Left hindlimb (tissue), 1 donor: ENCODE measurements around the gene PARD3.
"Not testable (repeated sequence)": the region's sequence is repeated elsewhere in the genome, so short reads cannot be mapped to it uniquely, and the experiment has no call there.

ENCODE experiments used
- DNase-seq: peaks from one replicate; pipeline ENCODE4 v3.0.0-alpha.2; 2018

PARD3 gene

DNA sequence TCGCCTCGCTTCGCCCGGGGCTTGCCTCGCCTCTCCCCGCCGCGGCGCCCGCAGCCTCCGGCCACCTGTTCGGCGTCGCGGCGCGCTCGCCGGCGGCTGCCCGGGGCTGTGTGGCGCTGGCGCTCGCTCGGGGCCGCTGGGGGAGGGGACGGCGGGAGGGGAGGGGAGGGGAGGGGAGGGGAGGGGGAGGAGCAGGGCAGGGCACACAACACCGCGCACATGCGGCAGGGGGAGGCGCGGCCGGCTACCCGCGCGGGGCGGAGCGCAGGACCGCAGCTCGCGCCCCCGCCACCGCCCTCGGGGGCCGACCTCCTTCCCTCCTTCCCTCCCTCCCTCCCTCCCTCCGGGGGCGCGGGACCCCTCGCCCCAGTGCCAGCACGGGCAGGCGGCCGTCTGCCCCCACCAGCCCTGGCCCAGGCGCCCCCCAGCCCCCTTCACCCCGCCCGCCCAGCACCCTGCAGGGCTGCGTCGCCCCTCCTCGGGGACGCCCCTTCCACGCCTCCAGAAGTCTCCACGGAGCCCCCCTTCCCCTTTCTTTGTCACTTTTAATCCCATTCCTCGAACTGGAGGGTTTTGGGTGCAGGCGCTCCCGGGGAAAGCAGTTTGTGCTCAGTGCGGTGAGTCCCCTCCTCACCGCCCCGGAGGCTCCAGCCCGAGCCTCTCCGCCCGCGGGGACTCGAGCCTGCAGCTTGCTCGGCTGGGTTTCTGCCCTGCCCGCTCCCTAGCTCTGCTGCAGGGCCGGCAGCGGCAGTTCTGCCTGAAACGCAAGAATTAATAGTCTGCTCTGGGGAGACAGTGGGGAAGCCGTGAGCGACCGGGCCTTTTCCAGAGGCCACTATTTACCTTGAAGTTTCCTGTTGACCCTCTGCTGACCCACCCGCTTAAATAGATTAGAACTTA, at the start of gene PARD3:
TSS of gene PARD3 (minus strand) at position 112 of the 900 bp plus-strand sequence. CDS start 301 bp downstream, outside the sequence.
- DNase-seq = peak; percentile 87

DNA sequence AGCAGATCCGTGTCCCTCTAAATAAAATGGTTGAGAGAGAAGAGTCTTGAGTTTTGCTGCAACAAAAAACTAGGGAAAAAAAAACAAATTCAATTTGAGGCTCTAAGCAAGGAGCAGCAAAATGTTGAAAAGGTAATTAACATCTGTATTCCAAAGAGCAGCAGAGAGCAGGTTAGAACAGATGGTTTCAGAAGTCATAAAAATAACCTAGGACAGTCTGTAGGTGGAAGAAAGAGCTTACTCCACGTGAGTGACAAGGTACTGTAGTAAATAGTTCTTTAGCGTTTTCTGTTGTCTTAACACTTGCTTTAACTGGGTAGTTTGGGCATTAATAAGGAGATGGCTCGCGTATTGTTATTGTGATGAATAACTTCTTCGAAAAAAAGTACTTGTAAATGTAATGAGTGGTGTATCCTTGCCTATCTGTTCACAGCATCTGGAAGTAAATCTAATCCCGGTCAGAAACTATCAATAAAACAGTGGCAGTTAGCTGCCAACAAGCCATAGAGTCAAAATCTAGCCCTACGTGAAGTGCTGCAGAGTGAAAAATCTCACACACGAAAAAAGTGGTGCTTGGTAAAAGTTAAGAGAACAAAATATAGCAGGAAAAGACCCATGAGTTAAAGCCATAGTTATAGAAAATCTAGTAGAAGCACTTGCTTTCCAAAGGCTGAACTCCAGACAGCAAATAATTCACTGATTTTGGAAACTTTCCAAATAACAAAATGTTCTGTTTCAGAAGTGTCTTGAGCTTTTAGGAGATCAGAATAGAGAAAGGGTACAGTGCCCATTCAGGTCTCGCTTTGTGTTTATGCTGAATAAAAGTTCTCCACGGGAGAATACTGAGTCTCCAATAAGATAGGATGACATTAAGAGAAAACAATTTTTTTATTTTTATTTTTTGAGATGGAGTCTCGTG, 49.3 kb upstream of the PARD3 start:
- no peak for DNase-seq

DNA sequence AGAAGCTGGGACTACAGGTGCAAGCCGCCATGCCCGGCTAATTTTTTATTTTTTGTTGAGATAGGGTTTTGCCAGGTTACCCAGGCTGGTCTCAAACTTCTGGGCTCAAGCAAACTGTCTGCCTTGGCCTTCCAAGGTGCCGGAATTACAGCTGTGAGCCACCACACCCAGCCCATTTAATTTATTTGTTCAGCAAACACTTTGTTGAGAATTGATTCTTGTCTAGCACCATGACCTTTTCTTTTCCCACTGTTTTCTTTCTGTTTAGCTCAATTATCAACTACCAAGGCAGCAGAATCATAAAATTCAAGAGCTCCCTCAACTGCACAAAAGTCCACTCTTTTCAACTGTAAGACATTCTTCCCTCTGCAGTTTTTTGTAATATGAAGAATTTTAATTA, 47.8 kb upstream of the PARD3 start:
- no peak for DNase-seq

DNA sequence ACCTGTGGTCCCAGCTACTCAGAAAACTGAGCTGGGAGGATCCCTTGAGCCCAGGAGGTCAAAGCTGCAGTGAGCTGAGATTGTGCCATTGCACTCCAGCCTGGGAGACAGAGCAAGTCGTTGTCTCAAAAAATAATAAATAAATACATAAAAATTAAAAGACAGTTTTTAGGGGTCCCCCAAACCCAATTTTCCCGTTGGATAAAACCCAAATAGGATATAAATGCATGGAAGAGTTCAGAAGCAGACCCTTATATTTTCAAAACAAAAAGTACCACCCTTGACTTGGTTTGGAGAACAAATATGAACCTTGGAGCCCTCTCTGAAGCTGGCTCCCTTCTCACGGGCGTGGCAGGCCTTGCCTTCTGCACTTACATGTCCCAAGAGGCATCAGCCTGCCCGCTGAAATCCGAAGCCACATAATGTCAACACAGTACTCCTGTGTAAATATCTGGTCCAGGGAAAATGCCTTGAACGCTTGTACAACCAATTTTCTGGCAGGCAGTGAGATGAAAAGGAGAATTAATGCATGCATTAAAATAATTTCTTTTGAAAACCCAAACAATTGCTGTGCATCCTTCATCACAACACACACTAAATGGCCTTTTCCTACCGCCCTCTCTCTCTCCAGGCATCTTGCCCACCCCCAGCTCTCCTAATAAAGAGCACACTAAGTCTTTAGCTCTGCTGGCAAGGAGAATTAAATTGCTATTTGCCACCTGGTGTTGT, 46.4 kb upstream of the PARD3 start:
- no peak for DNase-seq

DNA sequence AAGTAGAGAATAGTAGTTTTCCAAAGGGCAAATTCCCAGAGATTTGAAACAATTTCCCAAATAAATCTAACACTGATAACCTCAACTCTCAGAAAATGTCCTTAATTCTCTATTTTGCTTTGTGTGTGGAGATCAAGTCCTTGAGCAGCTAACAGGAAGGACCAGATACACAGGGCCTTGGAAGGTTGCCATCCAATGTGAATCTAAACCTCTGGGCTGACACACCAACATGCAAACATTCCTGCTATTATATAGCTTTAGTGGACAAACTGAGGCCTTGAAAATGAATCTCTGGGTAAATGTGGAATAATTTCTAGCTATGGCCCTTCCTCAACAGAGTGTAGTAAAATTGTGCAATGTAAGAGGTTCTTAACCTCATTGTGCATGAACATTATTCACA, 44.1 kb upstream of the PARD3 start:
- no peak for DNase-seq

DNA sequence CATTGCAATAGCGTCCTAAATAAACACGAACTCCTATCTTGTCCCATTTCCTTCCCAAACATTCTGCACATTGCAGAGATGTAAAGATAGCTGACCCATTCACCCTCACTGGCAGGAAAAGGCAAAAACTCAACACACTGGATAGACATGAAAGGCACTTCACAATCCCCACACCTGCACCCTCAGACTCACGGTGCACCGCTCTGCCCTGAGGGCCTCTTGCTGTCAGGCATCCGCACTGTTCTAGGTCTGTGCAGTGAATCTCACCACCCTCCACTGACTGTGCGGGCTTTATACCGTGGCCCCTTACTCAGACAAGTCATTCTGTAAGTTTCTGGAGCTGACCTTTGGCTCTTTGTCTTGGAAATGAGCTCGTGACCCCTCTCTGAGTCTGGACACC, 42.9 kb upstream of the PARD3 start:
- DNase-seq = no peak

DNA sequence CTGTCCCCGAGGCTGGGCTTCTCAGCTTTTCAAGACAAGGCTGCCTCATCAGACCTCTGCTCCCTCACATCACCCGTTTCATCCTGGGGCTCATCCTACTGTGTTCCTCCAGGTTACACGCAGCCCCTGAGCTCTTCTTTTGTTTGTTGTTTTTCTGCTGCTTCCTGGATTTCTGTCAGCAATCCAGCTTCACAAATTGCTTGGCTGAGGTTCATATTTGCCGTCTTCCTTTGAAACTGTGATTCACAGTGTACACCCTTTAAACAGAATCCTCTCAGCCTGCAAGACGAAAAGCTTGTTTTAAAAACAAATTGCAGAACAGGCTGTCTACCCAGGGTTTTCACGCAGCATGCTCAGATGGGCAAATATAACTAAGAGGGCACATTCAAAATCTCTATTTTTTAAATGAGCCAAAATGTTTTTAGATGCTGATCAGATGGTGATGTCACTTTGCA, 39.1 kb upstream of the PARD3 start:
- DNase-seq = peak; percentile 51

DNA sequence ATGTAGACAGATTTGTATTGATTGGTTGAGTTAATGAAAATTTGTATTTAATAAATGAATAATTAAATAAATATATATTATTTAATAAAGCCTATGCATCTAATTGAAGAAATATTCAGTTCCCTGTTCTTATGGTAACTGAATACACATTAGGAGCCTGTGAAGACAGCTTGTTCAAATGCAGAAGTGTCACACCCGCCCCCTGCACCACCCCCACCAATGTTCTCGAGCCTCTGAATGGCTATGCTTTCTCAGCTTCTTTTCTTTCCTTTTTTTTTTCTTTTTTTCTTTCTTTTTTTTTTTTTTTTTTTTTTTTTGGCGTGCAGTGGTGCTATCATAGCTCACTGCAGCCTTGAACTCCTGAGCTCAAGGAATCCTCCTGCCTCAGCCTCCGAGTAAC, 38.3 kb upstream of the PARD3 start:
- no peak for DNase-seq

DNA sequence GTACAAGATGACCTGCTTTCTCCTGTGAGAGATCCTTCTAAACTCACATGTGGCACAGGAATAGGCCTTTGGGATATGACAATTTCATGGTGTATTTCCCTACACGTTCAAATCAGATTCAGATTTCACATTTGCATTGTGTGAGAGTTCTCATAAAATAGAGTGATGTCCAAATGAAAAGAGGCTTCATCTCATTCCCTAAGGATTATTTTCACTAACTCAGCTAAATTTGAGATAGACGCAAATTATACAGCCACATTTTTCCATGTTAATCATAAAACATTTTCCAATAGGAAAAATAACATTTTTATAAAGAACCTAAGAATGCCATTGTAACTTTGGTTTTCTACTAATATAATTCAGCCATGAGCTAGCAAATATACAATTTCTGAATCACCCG, 35.5 kb upstream of the PARD3 start:
- no peak for DNase-seq

DNA sequence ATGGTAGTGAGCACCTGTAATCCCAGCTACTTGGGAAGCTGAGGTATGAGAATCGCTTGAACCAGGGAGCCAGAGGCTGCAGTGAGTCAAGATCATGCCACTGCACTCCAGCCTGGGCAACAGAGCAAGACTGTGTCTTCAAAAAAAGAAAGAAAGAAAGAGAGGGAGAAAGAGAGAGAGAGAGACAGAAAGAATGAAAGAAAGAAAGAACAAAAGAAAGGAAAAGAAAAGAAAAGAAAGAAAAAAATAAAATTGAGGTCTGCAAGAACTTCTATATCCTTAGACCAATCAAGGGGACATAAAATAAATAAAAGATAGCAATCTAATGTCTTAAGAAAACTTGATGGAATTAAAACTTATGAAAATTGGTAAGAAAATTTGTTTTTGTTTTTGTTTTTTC, 34.9 kb upstream of the PARD3 start:
- no peak for DNase-seq

DNA sequence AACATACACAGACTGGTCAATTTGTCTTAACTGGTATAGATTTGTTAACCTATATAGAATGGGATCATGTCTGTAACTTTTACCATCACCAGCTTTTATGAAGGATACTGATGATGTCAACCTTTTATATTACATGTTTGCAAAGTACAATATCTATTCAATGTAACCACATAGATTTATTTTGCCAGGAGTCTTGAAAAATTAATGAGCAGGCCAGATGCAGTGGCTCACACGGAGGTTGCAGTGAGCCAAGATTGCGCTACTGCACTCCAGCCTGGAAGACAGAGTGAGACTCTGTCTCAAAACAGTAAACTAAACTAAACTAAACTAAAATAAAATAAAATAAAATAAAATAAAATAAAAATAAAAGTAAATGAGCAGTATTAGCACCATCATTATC, 30.0 kb upstream of the PARD3 start:
- no peak for DNase-seq

DNA sequence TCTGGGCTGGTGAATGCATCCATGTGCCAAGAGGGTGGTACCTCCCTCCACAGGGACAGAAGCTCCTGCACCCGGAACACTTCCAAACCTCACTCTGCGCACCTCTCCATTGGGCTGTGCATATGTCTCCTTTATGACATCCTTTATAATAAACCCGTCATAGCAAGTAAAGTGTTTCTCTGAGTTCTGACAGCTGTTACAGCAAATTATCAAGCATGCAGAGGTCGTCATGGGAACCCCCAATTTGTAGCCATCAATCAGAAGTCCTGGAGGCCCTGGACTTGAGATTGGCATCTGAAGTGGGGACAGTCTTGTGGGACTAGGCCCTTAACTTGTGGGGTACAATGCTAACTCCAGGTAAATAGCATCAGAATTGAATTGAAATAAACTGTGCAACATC, 29.4 kb upstream of the PARD3 start:
- DNase-seq = no peak

DNA sequence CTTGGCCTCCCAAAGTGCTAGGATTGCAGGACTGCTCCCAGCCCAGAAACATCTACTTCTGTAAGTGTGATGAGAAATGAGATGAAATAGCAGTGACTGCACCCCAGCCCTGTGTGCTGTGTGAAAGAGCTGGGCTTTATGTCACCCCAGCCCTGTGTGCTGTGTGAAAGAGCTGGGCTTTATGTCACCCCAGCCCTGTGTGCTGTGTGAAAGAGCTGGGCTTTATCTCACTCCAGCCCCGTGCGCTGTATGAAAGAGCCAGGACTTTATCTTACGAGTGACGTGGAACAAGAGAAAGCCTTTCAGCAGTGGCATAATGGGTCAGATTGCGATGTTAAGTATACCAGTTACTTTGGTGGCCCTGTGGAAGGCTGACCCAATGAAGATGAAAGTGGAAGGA, 28.4 kb upstream of the PARD3 start:
- not testable (repeated sequence) for DNase-seq

DNA sequence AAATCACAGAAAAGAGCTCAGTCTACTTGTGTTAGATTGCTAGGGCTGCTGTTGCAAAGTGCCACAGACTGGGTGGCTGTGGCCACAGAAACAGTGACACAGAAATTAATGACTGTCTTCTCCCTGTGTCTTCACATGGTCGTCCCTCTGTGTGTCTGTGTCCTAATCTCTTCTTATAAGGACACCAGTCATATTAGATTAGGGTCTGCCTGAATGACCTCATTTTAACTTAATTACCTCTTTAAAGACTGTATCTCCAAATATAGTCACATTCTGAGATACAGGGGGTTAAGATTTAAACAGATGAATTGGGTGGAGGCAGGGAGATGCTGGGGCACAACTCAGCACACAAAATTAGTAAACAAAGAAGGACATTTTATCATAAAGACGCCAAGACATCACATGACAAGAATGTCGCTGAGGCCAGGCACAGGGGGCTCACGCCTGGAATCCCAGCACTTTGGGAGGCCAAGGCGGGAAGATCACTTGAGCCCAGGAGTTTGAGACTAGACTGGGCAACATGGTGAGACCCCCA, 23.3 kb upstream of the PARD3 start:
- no peak for DNase-seq

DNA sequence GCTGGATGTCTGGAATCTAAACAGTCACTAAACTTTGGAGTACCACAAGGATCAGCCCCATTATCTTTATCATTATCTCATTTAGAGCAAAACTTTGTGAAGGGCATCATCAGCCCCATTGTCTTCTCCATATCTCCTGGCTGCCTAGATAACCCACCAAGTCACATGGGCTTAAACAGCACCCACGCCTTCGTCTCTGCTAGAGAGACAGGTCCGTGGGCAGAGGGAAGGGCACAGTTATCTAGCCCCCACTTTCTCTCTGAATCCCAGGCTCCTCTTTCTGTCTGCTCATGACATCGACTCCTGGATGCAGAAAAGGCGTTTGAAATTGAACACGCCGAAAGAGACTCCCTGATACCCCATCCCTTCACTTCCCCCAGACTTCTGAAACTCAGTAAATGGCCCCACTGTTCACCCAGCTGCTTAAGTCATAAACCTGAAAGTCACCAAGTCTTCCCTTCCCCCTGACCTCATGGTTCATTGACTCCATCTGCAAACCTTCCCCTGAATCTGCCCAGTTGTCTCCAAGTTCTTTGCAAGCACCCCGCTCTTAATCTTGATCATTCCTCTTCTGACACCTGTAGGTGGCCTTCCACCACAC, 20.9 kb upstream of the PARD3 start:
- DNase-seq = no peak

DNA sequence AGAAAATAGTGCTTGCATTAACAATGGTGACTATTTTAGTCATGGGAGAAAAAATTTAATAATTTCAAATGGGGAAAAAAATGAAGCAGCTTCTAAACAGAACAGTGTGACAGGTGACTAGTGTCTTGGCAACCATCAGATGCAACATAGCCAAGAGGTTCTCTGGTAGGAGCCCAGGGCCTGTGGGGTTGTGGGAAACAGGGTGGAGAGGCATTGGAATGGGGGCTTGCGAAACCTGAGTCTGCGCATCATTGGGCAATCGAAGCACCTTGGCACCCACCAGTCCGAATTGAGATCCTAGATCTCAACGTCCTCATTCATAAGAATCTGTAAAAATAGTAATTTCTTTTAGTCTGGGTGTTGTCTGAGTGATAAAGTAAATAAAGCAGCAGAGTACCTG, 19.2 kb upstream of the PARD3 start:
- DNase-seq = no peak

DNA sequence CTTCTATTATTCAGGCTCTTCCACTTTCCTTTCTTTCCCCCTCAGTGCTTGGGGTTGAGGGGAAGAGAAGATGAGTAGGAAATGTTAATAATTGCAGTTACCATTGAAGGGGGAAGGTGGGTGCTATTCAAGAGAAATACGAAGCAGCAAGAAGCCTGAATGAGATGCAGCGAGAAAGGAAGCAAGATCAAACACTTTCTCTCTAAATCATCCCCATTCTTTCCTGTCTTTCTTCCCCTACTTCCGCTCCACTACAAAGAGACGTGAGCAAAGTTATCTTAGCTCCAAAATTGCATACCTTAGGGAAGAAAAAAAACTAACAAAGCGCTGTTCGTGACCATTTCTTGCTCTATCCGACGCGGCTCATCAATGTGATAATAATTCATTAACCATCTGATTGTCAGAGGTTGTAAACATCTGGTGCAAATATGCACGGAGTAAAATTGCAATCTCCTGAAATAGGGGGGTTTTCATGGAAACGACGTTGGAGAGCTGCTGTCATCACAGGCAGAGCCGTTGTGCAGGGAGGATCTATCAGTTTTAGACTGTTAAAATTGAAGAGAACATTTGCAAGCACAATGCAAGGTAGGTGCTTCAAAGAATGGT, 15.2 kb upstream of the PARD3 start:
- no peak for DNase-seq

DNA sequence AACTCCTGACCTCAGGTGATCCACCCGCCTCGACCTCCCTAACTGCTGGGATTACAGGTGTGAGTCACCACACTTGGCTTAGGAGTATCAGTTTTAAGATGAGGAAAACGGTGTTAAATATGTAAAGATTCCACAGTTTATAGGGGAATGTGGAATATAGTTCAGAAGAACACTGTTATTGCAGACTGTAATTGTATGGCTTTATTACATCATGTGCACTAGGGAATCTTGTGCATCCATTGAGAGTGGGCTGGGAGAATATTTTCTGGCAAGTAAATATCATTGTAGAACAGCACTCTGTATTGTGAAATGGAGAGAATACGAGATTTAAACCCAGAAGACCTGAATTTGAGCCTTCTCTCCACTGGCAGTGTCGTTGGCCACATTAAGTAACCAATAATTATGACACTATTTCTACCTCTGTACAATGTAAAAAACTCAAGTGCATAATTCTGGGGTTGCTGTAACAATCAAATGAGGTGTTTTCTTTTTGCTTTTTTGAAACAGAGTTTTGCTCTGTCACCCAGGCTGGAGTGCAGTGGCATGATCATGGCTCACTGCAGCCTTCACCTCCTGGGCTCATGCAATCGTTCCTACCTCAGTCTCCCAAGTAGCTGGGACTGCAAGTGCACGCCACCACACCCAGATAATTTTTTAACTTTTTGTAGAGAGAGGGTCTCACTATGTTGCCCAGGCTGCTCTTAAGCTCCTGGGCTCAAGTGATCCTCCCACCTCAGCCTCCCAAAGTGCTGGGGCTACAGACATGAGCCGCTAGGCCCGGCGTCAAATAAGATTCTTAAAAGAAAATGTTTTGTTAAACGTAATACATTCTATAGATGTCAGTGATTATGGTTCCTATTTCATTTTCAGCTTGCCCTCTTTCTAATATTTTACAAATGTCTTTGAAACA, 12.0 kb upstream of the PARD3 start:
- no peak for DNase-seq

DNA sequence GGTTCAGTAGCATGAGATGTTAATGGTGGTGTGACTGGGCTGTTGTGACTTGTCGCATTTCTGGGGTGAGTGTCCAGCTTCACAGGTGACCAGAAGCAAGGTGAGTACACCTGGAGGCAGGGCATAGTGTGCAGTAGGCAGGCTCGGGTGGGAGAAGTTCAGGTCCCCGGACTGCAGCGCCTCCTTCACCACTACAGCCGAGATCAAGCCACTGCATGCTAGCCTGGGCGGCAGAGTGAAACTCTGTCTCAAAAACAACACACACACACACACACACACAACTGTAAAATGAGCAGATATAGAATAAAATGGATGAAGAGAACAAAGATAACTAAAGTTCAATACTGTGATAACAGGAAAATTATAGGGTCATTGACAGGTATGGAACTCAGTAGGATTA, 11.1 kb upstream of the PARD3 start:
- no peak for DNase-seq

DNA sequence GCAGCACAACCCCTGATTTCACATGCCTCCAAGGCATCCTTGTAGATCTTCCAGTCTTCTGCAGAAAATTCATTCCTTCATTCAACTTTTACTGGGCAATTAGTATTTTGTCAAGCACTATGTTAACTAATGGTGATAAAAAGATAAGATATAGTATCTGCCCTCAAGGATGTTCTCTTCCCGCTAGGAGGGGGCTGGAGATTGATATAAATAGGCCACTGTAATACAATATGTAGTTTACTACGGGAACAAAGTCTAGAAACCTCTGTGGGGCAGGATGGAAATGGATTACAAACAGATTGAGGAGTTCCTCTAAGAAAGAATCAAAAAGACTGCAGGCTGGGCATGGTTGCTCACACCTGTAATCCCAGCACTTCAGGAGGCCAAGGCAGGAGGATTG, 10.3 kb upstream of the PARD3 start:
- no peak for DNase-seq

DNA sequence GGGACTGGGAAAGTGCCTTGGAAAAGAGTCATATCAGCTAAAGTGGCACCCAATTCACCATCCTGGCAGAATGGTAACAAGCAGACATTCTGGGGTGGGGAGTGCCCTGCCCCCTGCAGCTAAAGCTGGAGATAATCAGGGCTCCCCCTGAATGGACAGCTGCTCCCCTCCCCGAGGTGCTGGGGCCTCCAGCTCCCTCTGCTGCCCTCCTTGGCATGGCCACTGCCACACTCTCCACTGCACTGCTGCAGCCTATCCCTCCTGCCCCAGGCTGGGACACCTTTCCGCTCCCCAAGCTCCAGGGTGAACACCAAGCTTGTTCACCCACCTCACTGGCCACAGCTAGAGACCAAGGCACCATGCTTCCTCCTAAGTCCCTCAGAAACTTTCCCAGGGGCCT, 9.8 kb upstream of the PARD3 start:
- DNase-seq = no peak
